ELR (cell line): ENCODE results near the gene PHACTR1.
A peak's percentile ranks its signal among the peaks of the same experiment; 100 is the strongest.

Source experiments
- DNase-seq: peaks from one replicate; pipeline ENCODE4 v3.0.0-alpha.2; 2015; ENCODE audit warnings: low read depth

Gene PHACTR1

GRCh38 chr6:13262302-13263230, 546.0 kb downstream of the PHACTR1 start:
- peak; percentile 66 for DNase-seq

- no peak for DNase-seq
These were observed 547.1 kb downstream of the PHACTR1 start for GRCh38 chr6:13263669-13264068.

- DNase-seq: peak; percentile 36
These were observed 550.6 kb downstream of the PHACTR1 start for GRCh38 chr6:13267142-13267651.

GRCh38 chr6:13268913-13269518, 552.4 kb downstream of the PHACTR1 start:
- peak; percentile 67 for DNase-seq

- DNase-seq: no peak
These were observed 555.8 kb downstream of the PHACTR1 start for GRCh38 chr6:13272131-13273046.

- no peak for DNase-seq
These were observed 556.8 kb downstream of the PHACTR1 start for GRCh38 chr6:13273202-13273930.

- no peak for DNase-seq
These were observed 557.6 kb downstream of the PHACTR1 start for GRCh38 chr6:13273931-13274706.

- DNase-seq: no peak
These were observed 558.3 kb downstream of the PHACTR1 start for GRCh38 chr6:13274707-13275434.

- no peak for DNase-seq
These were observed 558.9 kb downstream of the PHACTR1 start for GRCh38 chr6:13275435-13275989.

- DNase-seq: no peak
These were observed 560.7 kb downstream of the PHACTR1 start for GRCh38 chr6:13277231-13277630.

GRCh38 chr6:13278164-13278563, 561.6 kb downstream of the PHACTR1 start:
- peak; percentile 13 for DNase-seq

- DNase-seq: no peak
These were observed 562.4 kb downstream of the PHACTR1 start for GRCh38 chr6:13278991-13279390.

GRCh38 chr6:13280254-13280653, 563.7 kb downstream of the PHACTR1 start:
- DNase-seq: no peak

- DNase-seq: no peak
These were observed 565.1 kb downstream of the PHACTR1 start for GRCh38 chr6:13281686-13282085.

GRCh38 chr6:13282393-13283069, 566.0 kb downstream of the PHACTR1 start:
- no peak for DNase-seq

GRCh38 chr6:13283331-13283730, 566.8 kb downstream of the PHACTR1 start:
- no peak for DNase-seq

- no peak for DNase-seq
These were observed 568.1 kb downstream of the PHACTR1 start for GRCh38 chr6:13284646-13285045.

- no peak for DNase-seq
These were observed 569.1 kb downstream of the PHACTR1 start for GRCh38 chr6:13285705-13286104.

- DNase-seq: no peak
These were observed 569.6 kb downstream of the PHACTR1 start for GRCh38 chr6:13286181-13286580.
